NAMALWA (cell line): ENCODE measurements around the gene IFT43.
A peak's percentile ranks its signal among the peaks of the same experiment; 100 is the strongest.

Experiments used
- DNase-seq: peaks from one replicate; pipeline ENCODE4 v3.0.0-alpha.2; 2015; ENCODE audit warnings: low spot score

The IFT43 gene

DNA sequence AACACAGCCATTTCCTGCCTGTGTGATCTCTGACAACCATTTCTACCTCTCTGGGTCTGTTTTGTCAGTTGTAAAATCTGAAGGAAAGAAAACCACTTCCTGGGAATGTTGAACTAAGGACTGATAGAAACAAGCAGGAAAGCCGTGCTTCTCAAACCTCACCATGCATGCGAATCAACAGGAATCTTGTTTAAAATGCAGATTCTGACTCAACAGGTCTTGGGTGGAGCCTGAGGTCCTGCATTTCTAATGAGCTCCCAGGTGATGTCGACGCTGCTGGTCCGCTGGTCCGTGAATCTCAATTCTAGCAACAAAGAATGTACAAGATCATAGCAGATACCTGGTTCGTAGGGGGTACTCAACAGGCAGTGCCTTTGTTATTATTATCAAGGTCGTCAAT lies 128.1 kb downstream of the IFT43 start:
- no peak for DNase-seq

DNA sequence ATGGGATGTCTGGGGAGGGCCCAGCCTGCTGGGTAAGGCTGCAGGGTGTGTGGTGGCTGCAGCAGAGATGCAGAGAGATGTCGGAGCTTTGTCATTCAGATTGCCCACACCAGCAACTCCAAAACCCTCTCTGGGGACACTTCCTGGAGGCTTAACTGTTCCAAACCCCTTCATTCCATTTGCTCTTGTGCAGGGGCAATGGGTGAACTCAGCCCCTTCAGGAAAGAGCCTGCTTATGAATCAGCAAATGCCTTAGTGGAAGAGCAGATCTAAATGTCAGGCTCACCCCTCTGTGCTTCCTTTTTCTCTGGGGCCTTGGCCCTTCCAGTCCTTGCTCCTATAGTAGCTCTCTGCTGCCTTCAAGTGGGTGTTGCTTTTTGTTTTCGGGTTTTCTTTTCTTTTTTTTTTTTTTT lies 129.5 kb downstream of the IFT43 start:
- peak; percentile 7 for DNase-seq

DNA sequence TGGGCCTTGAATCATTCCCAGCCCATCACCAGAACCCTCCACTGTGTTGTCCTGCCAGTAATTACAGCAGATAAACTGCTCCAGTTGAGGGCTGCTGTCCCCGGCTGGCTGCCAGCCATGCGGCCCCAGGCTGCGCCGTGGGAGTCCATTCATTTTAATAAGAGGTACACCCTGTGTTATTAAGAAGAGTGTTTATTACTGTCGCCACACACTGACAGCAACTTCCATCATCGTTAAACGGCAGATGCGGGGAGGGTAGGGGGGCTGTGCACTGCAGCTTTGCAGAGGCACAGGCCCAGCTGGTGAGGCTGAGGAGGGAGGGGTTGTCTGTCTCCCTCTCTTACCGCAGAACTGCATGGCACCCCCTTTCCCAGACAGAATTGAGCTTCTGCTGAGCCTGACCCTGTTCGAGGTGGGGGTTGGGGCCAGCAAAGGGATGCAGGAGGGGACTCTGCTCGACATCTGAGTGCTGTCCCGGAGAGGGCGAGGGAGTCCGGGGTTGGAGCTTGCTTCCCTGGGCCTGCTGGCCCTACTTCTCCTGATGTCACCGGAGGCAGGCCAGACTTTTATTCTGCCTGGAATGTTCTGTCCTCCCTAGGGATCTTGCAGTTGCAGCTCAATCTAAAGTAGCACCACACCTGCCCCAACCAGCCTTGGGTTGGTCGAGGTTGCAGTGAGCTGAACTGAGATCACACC lies 132.4 kb downstream of the IFT43 start:
- DNase-seq = no peak

DNA sequence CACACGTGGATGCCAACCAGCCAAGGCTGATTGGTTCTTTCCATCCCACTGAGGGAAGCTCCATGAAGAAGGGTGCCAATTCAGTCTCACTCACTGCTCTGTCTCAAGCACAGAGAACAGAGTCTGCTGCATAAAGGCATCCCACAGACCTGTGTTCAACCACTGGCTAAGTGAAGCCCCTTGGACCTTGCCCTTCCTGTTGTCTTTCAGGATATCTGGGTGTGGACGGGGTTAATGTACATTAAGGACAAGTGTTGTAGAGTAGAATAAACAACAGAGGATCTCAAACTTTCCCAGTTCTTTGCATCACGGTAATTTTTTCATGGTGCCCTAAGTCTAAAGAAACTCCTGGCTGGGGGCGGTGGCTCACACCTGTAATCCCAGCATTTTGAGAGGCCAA lies 133.0 kb downstream of the IFT43 start:
- DNase-seq = no peak

DNA sequence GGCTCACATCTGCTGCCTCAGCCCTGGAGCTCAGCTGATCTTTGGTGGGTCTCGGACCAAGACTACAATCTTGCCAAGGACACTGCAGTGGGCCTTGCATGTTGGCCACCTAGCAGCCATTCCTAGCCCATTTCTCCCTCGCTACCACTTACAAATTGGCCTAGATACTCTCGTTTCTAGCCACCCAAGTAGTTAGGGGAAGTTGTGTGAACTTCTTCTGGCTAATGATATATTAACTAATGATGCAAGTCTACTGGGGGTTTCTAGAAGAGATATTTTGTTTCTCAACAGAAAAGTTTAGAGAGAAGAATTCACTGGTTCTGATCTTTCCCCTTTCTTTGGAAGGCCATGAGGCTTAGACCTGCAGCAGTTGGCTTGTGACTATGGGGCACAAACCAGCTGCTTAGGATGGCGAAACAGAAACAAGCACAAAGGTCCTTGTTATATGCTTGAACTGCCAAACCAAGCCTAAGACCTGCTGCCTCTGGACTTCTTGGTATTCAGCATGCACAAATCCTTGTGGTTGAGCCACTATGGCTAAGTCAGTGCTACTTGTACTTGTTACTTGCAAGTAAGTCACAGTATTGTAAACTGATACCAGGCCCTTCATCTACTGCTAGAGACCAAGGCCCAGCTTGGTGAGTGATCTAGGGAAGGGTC lies 135.7 kb downstream of the IFT43 start:
- no peak for DNase-seq

DNA sequence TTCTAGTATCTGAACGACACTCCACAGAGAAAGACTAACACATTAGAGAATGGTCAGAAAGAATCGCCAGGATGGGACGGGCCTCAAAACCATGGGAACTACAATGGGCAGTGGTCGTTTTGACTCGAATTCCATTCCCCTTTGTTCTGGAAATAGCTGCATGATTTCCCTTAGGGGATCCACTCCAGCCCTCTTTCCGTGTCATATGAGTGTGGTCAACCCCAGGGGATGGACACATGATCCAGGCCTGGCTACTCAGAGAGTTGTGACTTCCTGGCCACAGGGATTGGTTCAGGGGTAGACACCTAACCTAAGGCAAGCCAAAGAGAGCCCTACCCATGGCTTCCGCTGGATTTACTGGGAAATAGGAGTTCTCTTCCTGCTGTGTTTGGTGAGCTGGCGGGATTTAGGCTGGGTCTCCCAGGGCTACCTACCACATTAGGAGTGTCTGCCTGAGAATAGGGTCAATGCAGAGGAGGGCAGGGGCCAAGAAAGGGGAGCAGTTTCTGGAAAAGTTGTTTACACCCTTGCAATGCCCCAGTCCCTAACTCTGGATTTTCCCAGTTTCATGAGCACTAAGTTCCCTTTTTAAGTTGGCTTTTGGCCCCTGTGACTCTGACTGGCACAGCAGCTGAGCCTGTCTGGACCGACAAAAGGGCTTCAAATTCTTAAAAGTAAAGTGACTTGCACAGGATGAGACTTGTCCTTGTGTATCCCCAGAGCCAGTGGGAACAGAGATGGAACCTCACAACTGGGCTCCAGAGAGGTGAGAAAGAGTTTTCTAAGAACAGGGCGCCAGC lies 138.1 kb downstream of the IFT43 start:
- DNase-seq = no peak

DNA sequence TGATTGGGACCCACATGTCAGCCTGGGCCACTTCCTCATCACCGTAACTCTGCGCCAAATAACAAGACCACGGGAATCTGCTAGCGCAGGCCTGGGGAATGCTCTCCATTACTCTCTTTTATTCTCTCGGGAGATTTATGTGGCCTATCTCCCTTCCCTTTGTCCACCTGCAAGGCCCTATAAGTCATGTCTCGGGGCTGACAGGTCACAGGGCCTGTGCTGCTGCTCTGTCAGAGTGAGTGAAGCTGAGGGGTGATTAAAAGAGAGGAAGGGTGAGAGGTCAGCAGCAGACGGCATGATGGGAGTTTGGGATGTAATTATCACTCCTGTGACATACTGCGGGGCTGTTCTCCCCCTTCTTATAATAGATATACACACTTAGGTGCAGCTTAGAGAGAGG lies 139.9 kb downstream of the IFT43 start:
- DNase-seq = no peak

DNA sequence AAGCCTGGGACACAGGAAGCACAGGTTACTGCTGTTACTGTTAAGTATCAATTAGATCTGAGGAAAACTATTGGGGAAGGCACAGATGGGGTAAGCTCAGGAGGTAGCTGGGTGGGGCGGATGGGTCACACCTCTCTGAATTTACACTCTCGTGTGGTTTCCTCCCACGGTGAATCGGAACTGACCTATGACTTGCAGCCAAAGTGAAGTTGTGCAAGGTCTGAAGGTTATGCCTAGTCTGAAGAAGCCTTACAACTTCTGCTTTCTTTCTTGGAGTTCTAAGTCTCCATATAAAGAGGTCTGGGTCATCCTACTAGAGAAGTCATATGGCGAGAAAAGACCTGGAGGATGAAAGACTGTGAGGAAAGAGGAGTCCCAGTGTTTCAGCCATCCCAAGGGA lies 140.5 kb downstream of the IFT43 start:
- DNase-seq = no peak

DNA sequence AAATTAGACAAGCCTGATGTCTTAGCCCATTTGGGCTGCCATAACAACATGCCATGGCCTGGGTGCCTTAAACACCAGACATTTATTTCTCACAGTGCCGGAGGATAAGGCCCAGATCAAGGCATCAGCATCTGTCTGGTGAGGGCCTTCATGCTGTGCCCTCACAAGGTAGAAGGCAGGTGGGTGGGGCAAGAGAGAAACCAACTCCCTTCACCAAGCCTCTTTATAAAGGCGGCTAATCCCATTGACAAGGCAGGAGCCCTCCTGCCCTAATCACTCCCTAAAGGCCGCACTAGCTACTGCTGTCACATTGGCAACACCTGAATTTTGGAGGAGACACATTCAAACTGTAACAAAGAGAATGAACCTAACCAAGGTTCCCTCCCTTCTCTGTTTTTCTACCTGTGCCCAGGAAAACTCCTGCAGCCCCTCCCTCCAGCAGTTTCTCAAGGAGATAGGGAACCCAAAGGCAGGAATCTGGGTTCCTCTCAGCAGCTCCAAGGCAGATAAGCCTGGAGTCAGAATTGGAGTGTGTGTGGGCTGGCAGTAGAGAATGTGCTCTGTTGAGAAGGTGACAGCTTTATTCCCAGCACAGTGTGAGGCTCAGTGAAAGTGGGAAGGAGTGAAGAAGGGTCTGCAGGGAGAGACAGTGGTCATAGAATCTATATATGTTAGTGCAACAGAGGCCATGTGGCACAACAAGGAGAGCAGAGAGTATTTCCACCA lies 144.5 kb downstream of the IFT43 start:
- DNase-seq = no peak

DNA sequence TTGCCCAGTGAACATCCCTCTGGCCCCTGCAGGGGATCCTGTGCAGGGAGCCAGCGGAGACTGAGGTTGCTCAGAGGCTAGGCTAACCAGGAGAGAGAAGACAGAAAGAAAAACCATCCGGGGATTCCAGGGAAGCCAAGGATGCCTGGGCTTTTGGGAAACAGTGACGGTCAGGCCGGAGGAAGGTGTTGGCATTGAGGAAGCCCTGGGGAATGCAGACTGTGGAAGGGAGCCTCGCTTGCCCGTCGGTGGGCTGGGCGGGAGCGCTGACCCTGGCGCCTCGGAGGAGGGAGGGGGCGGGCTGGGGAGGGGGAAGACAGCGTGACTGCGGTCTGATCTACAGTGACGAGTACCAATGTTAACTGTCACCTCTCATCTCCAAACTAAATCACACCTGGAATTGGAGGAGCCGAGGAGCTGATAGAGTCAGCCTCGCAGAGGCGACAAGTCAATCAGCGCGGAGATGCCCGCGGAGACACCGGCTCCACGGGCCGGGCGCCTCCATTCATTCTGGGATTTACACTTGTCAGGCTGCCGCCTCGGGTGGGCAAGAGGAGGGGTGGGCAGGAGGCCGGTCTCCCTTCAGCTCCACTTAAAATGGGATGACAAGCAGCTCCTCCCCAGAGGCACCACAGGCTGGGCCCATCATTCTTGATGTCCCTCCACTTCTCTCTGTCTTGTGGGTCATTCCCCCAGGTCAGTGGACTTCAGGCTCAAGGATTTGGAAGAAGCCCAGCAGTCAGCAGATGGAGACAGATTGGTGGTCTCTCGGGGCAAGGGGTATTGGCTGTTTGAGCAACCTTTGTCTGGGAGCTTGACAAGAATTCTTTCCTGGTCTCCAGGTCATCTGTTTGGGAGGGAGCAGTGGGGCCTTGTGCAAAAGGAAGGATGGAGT lies 145.8 kb downstream of the IFT43 start:
- no peak for DNase-seq

DNA sequence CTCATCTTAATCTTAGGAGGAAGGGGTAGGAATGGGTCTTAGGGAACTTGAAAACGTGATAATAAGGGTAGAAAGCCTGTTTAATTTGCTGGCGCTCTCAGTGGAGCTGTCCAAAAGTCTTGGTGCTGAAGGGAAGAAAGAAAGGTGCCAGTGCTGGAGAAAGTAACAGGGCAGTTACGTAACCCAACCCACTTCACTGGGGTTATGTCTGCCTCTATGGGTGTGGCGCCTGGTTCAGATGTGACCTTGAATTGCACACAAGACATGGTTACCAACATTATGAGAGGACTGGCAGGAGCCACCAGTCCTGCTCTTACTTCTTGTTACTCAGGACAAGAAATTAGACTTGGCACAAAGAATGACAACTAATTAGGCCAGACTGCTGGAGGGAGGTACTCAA lies 147.5 kb downstream of the IFT43 start:
- DNase-seq = peak; percentile 26
